ENCODE results near the gene SORCS1.

GRCh38 chr10:107033799-107034422 lies 130.6 kb downstream of the SORCS1 start:
- TF ChIP-seq CTCF (conservative IDR thresholded peaks at IDR 0.05 in 1 of 2, IDR thresholded peaks at IDR 0.05 in 1 of 2; ENCODE audit: low read depth in 1 of 2, low read length in 2 of 2): no peak
- no peak for TF ChIP-seq EZH2 (IDR thresholded peaks at IDR 0.05; ENCODE audit: low read length, missing control alignments)
